Hepatocyte (in vitro differentiated cells): ENCODE data around the gene MPND.

Experiments
- CTCF ChIP-seq: fragments of 200-600 bp; sonication (generic); IDR thresholded peaks from 2 replicates; pipeline ENCODE4 v1.5.1; 2016; ENCODE audit warnings: antibody characterized with exemption, mild to moderate bottlenecking; ENCODE audit not compliant: poor library complexity
- EZH2 ChIP-seq: fragments of 200-600 bp; sonication (generic); IDR thresholded peaks from 2 replicates; pipeline ENCODE4 v1.6.1; 2016; ENCODE audit warnings: antibody characterized with exemption, mild to moderate bottlenecking, borderline replicate concordance
- EZH2phosphoT487 ChIP-seq: fragments of 200-600 bp; sonication (generic); IDR thresholded peaks from one replicate; pipeline ENCODE4 v1.6.1; 2018; ENCODE audit warnings: antibody characterized with exemption, mild to moderate bottlenecking, low read depth, moderate library complexity; ENCODE audit not compliant: unreplicated experiment, severe bottlenecking

DNA sequence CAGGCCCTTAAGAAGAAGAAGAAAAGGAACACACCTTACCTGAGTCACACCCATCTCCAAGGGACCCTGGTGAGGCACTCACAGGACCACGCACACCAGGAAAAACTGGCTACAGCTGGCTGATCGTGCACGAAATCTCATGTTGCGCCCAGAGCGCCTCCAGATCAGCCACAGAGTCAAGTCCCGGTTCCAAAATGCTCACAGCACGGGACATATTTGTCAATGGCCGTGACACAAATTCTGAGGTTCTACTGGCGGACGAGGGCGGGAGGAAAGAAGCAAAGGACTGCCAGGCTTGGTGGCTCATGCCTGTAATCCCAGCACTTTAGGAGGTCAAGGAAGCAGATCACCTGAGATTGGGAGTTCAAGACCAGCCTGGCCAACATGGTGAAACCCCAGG, 35.5 kb downstream of the MPND start:
- no peak for TF ChIP-seq CTCF
- no peak for TF ChIP-seq EZH2
- TF ChIP-seq EZH2phosphoT487: no peak
